ENCODE measurements around the gene SNX10.
A peak's percentile ranks its signal among the peaks of the same experiment; 100 is the strongest.
"Not testable (repeated sequence)": the region's sequence is repeated elsewhere in the genome, so short reads cannot be mapped to it uniquely, and the experiment has no call there.

SNX10 gene, protein sequence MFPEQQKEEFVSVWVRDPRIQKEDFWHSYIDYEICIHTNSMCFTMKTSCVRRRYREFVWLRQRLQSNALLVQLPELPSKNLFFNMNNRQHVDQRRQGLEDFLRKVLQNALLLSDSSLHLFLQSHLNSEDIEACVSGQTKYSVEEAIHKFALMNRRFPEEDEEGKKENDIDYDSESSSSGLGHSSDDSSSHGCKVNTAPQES

DNA sequence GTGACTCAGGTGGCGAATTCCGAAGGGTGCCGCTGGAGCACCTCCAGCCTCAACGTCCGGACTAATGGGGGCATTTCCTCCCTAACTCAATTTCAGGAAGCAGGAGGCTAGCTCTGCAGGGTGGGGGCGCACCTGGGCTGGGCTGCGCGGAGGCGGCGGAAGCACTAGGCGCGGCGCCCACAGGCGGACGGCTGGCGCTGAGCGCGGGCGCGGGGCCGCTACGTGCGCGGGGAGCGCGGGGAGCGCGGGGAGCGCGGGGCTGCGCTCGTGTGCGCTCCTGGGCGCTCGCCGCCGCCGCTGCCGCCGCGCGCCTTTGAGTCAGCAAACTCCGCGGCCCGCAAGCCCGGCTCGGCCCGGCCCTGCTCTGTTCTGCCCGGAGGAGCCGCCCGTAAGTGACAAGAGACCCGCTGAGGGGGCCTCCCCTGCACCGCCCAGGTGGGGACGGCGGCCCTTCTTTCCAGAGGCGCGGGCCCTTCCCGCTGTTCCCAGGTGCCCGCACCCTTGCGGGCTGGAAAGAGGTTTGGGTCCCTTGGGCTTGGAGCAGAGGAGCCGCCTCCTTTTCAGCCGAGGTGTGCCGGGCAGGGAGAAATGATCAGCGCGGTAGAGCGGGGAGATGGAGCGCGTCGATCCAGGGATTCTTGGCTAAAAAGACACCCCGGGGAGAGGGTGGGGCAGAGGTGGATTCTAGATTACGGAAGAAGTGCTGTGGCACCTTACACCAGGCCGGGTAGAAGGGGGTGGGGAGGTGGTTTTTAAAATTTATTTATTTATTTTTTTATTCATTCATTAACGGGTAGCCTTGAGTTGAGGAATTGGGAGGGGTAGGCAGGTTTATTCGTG is at the start of gene SNX10:
Gene SNX10 (plus strand): TSS at position 164 of the 840 bp plus-strand sequence. CDS start 54,581 bp downstream, outside the sequence.
- DNase-seq (ENCODE audit: low read depth, low spot score) = peak; percentile 42

DNA sequence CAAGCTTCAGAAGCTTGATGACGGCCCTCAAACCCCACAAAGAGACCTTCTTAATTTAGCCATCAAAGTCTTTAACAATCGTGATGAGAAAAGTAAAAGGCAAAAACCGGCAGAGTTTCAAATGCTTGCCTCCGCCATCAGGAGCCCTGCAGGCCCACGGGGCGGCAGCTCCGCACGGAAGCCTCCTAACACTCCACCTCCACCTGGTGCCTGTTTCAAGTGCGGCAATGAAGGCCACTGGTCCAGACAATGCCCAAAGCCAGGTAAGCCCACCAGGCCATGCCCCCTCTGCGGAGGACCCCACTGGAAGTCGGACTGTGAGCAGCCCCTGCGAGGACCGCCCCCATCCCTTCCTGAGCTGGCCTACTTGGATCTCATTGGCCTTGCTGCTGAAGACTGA is 46.5 kb upstream of the SNX10 start:
- DNase-seq (ENCODE audit: low read depth, low spot score) = no peak

DNA sequence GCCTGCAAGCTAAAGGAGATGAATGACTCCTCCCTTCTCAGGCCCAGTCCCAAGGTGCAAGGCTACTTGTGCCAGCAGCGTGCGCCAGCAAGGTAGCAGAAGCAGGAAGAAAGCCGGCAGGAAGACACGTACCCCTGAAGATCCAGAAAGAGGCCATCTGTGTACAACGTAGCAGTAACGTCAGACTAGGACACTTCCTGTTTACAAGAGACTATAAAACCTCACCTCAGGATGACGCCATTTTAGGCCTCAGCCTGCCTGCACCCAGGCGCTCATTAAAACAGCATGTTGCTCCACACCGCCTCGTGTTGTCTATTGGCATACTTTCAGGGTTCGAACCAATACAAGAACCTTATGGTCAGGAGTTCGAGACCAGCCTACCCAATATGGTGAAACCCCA is 41.4 kb upstream of the SNX10 start:
- DNase-seq (ENCODE audit: low read depth, low spot score) = no peak

DNA sequence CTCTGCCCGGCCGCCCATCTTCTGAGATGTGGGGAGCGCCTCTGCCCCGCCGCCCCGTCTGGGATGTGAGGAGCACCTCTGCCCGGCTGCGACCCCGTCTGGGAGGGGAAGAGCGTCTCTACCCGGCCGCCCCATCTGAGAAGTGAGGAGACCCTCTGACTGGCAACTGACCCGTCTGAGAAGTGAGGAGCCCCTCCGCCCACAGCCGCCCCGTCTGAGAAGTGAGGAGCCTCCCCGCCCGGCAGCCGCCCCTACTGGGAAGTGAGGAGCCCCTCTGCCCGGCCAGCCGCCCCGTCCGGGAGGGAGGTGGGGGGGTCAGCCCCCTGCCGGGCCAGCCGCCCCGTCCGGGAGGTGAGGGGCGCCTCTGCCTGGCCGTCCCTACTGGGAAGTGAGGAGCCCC is 29.8 kb upstream of the SNX10 start:
- not testable (repeated sequence) for DNase-seq (ENCODE audit: low read depth, low spot score)

DNA sequence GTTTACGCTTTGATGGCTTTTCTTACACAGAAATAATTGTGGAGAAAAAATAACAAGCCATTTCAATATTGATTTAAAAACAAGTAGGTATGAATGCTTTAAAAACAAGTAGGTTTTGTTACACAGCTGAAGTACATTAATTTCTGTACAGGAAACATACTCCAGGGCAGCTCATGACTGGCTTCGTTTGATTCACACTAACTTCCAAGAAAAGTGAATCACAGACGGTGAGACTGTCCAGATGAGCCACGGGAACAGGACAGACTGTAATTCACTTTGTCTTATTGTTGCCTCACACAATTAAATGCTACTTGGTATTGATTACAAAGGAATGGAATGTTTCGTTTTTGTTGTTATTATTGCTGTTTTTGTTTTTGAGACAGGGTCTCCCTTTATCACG is 26.6 kb upstream of the SNX10 start:
- DNase-seq (ENCODE audit: low read depth, low spot score) = no peak

DNA sequence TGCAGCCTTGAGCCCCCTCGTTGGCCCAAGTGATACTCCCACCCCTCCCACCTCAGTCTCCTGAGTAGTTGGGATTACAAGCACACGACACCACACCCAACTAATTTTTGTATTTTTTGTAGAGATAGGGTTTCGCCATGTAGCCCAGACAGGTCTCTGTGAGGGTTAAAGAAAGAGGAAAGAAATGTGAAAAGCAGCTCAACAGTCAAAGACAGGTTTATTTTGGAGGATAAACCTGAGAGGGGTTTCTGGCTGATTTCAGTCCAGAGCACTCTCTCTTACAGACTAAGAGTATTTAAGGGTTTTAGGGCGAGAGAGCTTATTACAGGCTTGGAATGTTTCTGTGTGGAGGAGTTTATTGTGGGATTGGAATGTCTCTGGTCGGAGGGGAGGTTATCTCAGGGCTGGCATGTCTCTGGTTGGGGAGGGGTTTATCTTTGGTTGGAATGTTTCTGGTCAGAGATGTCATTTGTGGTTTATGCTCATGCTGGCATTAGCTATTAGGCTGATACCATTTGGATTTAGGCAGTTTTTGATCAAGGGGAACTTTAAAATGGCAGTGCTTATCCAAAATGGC is 26.1 kb upstream of the SNX10 start:
- DNase-seq (ENCODE audit: low read depth, low spot score) = no peak

GRCh38 chr7:26267601-26268166 is 24.0 kb upstream of the SNX10 start:
- no peak for DNase-seq (ENCODE audit: low read depth, low spot score)

GRCh38 chr7:26275213-26275612 is 16.4 kb upstream of the SNX10 start:
- no peak for DNase-seq (ENCODE audit: low read depth, low spot score)

GRCh38 chr7:26278770-26279169 is 12.9 kb upstream of the SNX10 start:
- no peak for DNase-seq (ENCODE audit: low read depth, low spot score)

GRCh38 chr7:26279405-26279804 is 12.3 kb upstream of the SNX10 start:
- no peak for DNase-seq (ENCODE audit: low read depth, low spot score)

DNA sequence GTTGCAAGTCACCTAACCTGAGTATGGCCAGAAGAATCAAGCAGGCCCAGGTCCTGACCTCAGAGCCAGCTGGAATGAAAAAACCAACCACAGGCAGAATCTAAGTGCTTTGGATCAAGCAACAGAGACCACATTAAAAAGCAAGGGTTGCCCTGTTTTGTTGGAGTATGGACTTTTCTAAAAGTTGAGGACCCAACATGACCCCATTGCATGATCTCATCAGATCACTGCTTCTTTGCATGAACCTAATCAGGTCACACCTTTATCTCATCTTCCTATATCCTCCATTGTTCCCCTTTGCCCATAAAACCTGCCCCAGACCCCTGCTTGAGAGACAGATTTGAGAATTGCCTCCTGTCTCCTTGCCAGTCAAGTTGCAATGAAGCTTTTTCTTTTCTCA is 11.6 kb upstream of the SNX10 start:
- no peak for DNase-seq (ENCODE audit: low read depth, low spot score)

GRCh38 chr7:26280723-26281122 is 10.9 kb upstream of the SNX10 start:
- DNase-seq (ENCODE audit: low read depth, low spot score) = no peak

DNA sequence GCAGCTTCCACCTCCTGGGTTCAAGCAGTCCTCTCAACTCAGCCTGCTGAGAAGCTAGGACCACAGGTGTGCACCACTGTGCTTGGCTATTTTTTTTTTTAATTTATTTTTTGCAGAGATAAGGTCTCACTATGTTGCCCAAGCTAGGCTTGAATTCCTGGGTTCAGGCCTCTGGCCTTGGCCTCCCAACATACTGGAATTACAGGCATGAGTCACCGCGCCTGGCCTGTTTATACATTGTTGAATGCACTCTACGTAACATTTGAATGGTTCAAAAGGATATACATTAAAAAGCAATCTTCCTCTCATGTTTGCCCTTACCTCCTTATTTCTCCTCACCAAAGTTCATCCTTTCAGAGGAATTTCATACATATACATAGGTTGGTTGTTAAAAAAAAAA is 7.2 kb upstream of the SNX10 start:
- no peak for DNase-seq (ENCODE audit: low read depth, low spot score)

- no peak for DNase-seq (ENCODE audit: low read depth, low spot score)
These were observed 6.5 kb upstream of the SNX10 start for GRCh38 chr7:26284995-26285632.

GRCh38 chr7:26286157-26286556 is 5.5 kb upstream of the SNX10 start:
- DNase-seq (ENCODE audit: low read depth, low spot score) = no peak

DNA sequence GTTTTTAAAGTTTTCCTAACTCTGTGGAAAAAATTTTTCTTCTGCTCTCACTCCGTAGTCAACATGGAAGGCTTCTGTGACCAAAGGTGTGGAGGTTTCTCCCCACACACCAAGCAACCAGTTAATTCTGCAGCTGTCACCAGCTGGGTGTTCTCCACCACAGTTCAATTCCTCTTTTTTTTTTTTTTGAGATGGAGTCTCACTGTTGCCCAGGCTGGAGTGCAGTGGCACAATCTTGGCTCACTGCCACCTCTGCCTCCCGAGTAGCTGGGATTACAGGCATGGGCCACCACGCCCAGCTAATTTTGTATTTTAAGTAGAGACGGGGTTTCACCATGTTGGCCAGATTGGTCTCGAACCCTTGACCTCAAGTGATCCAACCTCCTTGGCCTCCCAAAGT is 3.5 kb upstream of the SNX10 start:
- DNase-seq (ENCODE audit: low read depth, low spot score) = not testable (repeated sequence)

DNA sequence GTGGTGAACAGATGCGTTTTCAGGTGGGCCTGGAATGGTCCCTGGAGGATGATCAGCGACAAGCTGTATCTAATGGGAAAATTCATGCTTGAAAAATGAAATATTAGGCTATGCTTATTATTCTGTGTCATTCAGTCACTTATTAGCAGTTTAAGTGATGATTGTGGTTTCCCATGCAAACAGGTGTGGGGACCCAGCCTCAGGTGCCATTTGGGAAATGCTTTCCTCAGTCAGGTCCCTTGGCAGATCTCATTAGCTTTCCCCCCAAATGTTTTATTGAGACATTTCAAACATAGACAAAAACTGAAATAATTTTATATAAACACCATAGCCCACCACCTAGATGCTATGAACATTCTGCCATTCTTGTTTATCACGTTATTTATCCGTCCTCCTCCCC is 411 bp upstream of the SNX10 start:
- no peak for DNase-seq (ENCODE audit: low read depth, low spot score)

- no peak for DNase-seq (ENCODE audit: low read depth, low spot score)
These were observed 1.3 kb downstream of the SNX10 start for GRCh38 chr7:26292768-26293560.

- DNase-seq (ENCODE audit: low read depth, low spot score) = peak; percentile 15
These were observed 2.1 kb downstream of the SNX10 start for GRCh38 chr7:26293569-26294308.

GRCh38 chr7:26295015-26295414 is 3.4 kb downstream of the SNX10 start:
- no peak for DNase-seq (ENCODE audit: low read depth, low spot score)

- DNase-seq (ENCODE audit: low read depth, low spot score) = no peak
These were observed 3.9 kb downstream of the SNX10 start for GRCh38 chr7:26295586-26295985.
